Osteocyte (in vitro differentiated cells): ENCODE data around the gene DPYD. TPM values are rescaled to one million over a fixed set of nuclear protein-coding genes. Genes with fewer than 3 reads are reported as not detected.
"Not testable (repeated sequence)": the region's sequence is repeated elsewhere in the genome, so short reads cannot be mapped to it uniquely, and the experiment has no call there.

Source experiments
- DNase-seq: peaks from one replicate; pipeline ENCODE4 v3.0.0; 2021; ENCODE audit warnings: mixed read lengths; ENCODE audit not compliant: unreplicated experiment; ENCODE audit errors: extremely low spot score
- H3K27ac Mint-ChIP-seq: one replicate; pipeline ENCODE4 v1.8.0; 2021; ENCODE audit warnings: mild to moderate bottlenecking, mixed read lengths; ENCODE audit not compliant: unreplicated experiment
- H3K27me3 Mint-ChIP-seq: one replicate; pipeline ENCODE4 v1.8.0; 2021; ENCODE audit warnings: mixed read lengths; ENCODE audit not compliant: unreplicated experiment
- H3K36me3 Mint-ChIP-seq: one replicate; pipeline ENCODE4 v1.8.0; 2021; ENCODE audit warnings: mixed read lengths; ENCODE audit not compliant: unreplicated experiment
- H3K4me1 Mint-ChIP-seq: one replicate; pipeline ENCODE4 v1.8.0; 2021; ENCODE audit warnings: mixed read lengths; ENCODE audit not compliant: unreplicated experiment
- H3K4me3 Mint-ChIP-seq: one replicate; pipeline ENCODE4 v1.8.0; 2021; ENCODE audit warnings: mild to moderate bottlenecking, moderate library complexity, mixed read lengths; ENCODE audit not compliant: unreplicated experiment
- H3K9me3 Mint-ChIP-seq: one replicate; pipeline ENCODE4 v1.8.0; 2021; ENCODE audit warnings: mixed read lengths; ENCODE audit not compliant: unreplicated experiment
- CTCF ChIP-seq: fragments of 200-600 bp; sonication (generic); IDR thresholded peaks from 2 replicates; pipeline ENCODE4 v1.5.0; 2021; ENCODE audit warnings: antibody characterized with exemption, mild to moderate bottlenecking, moderate library complexity
- total RNA-seq: library from RNA; stranded (reverse); gene quantifications from 2 replicates; pipeline ENCODE4 v1.2.1, GENCODE V29; 2021

Gene DPYD
- total RNA-seq, 1 donor from 2014 or later, result 44.0 TPM

- no peak overlapping the region for H3K27ac Mint-ChIP-seq
- peaks cover 3% of the 10 kb centered on the region for H3K9me3 Mint-ChIP-seq
- peaks cover 2% of the 10 kb centered on the region for H3K36me3 Mint-ChIP-seq
- peaks cover 29% of the 10 kb centered on the region for H3K4me1 Mint-ChIP-seq
- H3K4me3 Mint-ChIP-seq, result no peak overlapping the region
- TF ChIP-seq CTCF, result no peak
- no peak for DNase-seq
- H3K27me3 Mint-ChIP-seq, result no peaks in the 10 kb centered on the region
Measured at GRCh38 chr1:97350241-97350640, 570.6 kb downstream of the DPYD start.

- not testable (repeated sequence) for DNase-seq, H3K36me3 Mint-ChIP-seq, H3K27ac Mint-ChIP-seq, H3K4me3 Mint-ChIP-seq, H3K9me3 Mint-ChIP-seq, H3K27me3 Mint-ChIP-seq
- peaks cover 29% of the 10 kb centered on the region for H3K4me1 Mint-ChIP-seq
Measured at GRCh38 chr1:97349794-97350193, 571.0 kb downstream of the DPYD start.

- Mint-ChIP-seq H3K4me3 (no peak overlapping the region), H3K27ac (no peak overlapping the region), H3K27me3 (no peaks in the 10 kb centered on the region), H3K36me3 (peaks cover 2% of the 10 kb centered on the region), H3K9me3 (peaks cover 3% of the 10 kb centered on the region), H3K4me1 (peaks cover 29% of the 10 kb centered on the region)
- no peak for DNase-seq
- TF ChIP-seq CTCF, result no peak
Measured at GRCh38 chr1:97348599-97349265, 572.1 kb downstream of the DPYD start.

GRCh38 chr1:97340951-97341350 is 579.9 kb downstream of the DPYD start:
- no peak for TF ChIP-seq CTCF
- H3K27ac Mint-ChIP-seq, result no peak overlapping the region
- DNase-seq, result no peak
- no peak overlapping the region for H3K4me3 Mint-ChIP-seq
- peaks cover 9% of the 10 kb centered on the region for H3K4me1 Mint-ChIP-seq
- no peaks in the 10 kb centered on the region for H3K27me3 Mint-ChIP-seq
- peaks cover 2% of the 10 kb centered on the region for H3K36me3 Mint-ChIP-seq
- no peaks in the 10 kb centered on the region for H3K9me3 Mint-ChIP-seq

GRCh38 chr1:97338347-97338746 is 582.5 kb downstream of the DPYD start:
- Mint-ChIP-seq H3K4me3 (no peak overlapping the region), H3K9me3 (no peaks in the 10 kb centered on the region), H3K4me1 (peaks cover 15% of the 10 kb centered on the region), H3K36me3 (peaks cover 2% of the 10 kb centered on the region), H3K27ac (no peak overlapping the region), H3K27me3 (no peaks in the 10 kb centered on the region)
- no peak for TF ChIP-seq CTCF
- no peak for DNase-seq
